CD4-positive, alpha-beta T cell treated with Interleukin-17A for 1 hour (primary cell): ENCODE results near the gene CNTNAP5.

Experiments
- DNase-seq: peaks from one replicate; pipeline ENCODE4 v3.0.0-alpha.2; 2020

CNTNAP5 gene

DNA sequence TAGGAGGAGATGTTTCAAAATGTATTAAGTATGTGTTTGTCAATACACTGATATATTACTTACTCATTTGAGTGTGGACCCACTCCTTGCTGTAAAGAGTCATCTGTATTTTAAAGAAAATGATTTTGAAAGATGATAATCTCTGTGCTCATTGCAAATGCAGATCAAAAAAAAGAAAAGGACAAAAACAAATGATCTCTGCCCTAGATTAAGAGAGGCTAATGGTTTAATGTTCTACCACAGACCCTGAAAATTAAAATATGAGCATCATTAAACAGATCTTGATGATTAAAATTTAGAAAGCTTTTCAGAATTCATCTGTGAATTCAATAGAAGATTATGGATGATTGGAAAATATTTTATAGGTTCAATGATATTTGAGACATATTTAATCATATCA, 136.5 kb downstream of the CNTNAP5 start:
- DNase-seq: no peak

DNA sequence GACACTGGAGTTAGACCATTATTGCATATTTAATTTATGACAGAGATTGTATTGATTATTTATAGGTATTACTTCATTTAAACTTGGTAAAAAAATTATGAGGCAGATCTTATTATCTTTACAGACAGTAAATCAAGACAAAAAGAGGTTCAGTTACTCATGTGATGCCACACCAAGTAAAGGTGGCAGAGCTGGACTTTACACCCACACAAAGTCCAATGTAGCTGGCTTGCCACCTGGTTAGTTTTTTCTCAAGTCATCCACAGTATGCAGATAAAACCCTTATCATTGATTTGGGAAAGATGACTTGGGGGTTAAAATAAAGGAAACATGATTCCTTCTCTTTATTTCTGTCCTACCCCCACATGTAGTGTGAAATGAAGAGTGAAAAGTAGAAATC, 137.2 kb downstream of the CNTNAP5 start:
- no peak for DNase-seq

DNA sequence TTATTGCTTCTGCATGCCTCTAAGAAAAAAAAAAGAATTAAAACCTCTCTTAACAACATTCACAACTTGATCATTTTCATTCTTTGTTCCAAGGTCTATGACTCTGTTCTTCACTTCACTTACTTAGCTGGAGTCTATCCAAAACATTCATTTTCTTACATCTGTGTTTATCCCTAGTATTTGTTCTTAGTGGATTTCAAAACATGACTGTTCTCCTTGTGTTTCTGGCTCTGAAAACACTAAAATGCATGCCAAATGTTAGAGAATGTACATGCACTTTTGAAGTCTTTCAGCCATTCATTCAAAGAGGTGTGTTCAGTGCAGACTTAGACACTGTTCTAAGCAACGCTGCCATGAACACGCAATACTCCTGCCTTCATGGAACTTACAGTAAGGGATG, 138.8 kb downstream of the CNTNAP5 start:
- no peak for DNase-seq

DNA sequence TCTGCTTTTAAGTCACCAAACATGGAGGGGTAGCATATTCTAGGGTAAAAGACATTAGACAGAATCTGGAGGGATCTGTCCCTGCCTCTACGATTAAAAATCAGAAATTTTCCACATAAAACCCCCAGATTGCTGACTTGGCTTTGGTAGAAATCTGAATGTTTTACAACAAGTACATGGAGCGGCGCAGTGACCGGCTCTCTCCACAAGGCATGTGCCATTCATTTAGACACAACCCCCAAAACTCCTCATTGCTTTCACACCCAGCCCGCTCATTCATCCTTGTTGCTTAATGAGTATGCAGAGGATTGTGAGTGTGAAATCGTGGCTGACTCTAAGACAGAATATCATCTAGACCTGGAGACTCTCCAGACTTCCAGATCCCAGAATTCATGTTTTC, 140.6 kb downstream of the CNTNAP5 start:
- DNase-seq: no peak

DNA sequence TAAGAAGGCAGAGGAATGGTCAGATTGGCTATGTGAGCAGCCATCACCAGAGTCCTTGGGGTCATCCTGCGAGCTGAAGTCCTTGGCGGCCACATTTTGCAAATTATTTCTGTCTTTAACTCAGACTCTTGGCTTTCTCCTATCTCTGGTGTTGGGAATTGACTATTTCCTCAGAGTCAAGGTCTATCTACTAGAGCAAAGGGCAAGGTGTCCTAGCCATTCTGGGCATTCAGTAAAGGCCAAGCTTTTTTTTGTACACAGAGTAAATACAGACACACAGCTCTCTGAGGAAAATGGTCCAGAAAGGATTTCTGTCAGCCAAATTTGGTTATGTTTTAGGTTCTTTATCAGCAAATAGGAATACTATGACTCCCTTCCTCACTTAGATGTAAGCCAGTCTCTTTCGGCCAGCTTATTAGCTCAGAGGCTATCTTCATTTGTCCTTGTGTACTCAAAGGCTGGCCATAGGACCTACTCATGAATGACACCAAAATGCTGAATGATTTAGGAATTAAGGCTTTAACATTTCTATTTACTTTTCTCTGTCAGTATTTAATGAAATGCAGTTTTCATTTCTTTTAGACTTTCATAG, 146.5 kb downstream of the CNTNAP5 start:
- no peak for DNase-seq

DNA sequence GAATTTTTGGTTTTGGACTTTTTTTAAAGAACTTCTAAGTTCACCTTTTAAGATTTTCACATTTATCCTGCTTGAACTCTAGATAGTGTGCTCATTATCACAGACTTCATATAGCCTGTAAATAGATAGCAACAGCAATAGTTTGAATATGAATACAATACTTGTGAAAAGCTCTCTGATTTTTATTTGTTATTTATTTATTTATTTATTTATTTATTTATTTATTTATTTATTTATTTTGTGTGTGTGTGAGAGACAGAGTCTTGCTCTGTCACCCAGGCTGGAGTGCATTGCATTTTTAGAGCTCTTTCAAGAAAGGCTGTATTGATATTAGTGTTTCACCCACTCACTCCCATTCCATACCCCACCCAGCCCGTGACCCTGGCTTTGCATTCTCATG, 153.6 kb downstream of the CNTNAP5 start:
- no peak for DNase-seq

DNA sequence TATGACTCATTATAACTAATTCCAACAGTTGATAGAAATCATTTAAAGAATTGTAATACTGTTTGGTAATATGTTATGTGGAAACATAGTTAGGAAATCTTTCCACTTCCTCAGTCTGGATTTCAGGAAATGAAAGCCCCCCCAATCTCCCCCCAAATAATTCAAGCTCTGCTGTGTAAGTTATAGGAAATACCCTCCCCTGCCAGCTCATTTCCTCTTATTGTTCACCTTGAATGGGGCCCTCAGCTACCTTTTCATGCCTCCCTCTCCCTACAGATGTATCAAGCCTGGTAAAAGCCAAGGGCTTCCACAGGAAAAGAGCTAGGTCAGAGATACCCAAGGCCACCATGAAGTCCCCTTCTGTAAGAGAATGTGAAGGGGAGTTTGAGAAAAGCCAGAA, 155.5 kb downstream of the CNTNAP5 start:
- no peak for DNase-seq

DNA sequence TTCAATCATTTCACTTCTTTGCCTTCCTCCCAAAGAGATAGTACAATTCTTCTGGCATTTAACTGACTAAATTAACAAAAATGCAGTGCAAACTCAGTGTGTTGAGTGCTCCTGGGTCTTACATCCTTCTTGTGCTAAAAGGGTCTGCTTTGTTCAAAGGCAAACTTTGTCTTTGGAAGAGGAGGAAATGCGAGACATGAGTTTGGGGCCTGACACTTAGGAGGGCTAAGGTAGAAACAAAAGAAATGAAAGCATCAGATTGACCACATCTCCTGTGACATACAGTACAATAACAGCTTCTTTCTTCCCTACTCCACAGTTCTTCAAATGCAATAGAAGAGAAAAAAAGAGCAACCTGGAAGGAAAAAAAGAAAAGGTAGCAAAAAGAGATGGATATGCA, 161.7 kb downstream of the CNTNAP5 start:
- no peak for DNase-seq

DNA sequence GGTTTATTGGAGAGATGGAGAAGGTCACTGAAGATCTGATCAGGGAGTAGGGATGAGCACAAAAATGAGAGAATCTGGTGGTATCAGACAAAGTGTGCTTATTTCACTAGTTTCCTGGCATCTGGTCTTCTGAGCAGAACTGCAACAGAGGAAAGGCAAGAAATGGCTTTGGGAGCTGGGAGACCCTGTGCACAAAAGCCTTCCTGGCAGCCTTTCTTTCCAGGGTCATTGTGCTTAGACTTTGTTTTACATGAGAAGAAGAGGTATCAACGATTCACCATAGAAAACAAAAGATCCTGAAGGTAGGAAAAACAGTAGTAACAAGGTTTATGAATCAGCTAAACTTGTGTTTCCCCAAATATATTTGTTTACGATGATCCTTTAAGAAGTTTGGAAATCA, 162.9 kb downstream of the CNTNAP5 start:
- no peak for DNase-seq

DNA sequence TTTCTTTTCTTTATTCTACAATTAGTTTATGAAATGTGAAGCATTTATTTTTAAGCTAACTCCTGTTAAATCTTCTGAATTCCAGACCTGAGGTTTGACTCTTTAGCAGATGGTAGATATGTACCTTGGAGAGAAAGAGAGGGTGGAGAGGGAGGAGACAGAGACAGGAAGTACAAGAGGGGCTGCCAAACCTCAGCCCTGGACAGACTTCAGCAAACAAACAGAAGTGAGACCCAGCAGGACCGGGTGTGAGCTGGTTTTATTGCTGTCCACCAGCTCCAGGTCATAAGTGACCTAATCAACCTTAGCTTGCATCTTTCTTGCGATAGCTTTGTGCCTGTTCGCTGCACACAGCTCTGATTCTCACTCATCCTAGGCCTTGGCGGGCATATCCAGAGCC, 168.6 kb downstream of the CNTNAP5 start:
- DNase-seq: no peak

DNA sequence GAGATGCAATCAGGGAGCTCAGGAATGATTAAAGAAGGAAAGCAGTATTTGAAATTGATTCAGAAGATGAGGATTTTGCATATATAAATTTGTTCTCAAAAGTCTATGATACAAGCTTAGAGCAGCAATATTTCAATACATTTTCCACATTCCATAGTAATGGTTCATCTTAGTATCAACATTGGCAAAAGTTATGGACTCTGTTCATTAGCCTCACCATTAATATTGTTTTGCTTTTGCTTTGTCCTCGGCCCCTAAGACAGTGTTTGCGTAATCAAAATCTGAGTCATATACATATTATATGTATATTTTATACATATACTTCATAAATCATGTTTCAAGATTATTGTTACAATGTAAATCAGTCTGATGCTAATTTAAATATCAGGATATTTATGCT, 176.6 kb downstream of the CNTNAP5 start:
- DNase-seq: no peak

DNA sequence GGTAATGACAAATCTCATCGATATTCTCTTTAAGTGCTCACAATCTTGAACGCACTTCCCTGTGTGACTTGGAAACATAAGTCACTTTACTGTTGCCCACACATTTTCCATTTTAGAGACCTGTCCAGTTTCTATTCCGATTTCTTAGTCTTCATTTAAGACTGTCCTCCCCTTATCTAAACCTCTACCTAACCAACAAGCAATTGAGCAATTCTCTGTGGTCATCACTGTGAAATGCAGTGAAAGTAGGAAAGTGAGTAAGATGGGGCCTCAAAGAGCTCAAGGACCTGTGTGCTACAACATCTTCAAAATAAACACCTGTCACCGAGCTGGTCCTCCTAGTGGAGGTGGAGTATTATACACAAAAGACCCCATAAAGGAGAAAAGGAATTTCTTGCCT, 184.4 kb downstream of the CNTNAP5 start:
- no peak for DNase-seq

DNA sequence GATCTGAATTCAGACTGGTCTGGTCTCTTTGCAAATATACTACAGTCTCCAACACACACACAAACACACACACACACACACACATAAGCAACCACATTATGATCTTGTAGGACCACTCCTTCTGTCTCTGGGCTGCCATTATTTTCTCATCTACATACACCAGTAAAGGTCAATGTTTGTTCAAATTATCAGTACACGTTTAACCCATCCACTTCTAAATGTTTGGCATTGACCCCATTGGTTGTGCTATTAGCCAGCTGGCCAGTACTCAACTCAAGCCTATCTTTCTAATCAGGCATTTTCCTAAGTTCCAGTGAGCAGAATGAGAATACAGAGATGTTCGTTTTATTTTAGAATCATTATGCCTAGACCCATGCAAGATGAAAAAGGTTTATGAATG, 186.4 kb downstream of the CNTNAP5 start:
- no peak for DNase-seq

DNA sequence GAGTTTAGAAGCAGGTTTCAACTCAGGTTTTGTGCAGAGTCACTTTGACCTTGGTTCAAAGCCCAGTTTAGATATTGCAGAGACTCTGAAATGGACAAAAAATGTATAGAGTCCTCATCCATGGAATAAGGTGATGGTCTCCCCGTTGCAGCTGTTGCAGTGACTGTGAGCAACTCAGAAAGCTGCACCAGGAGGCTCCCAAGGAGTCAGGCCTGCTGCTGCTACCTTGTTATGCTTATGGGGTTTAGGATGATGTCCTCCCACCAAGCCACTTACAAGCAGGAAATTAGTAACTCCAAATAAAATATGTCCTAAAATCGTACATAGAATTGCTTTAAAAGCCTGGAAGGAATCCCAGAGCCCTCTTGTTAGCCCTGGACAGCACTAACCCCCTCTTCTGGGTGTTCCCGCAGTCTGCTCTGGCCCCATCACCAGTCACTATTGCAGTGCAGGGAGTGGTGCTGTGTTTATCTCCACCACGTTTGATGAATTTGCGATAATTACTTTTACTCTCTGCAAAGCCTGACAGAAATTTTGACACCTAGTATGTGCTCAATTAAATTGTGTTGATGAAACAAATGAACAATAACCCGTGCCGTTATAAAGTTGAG, 189.0 kb downstream of the CNTNAP5 start:
- DNase-seq: no peak

DNA sequence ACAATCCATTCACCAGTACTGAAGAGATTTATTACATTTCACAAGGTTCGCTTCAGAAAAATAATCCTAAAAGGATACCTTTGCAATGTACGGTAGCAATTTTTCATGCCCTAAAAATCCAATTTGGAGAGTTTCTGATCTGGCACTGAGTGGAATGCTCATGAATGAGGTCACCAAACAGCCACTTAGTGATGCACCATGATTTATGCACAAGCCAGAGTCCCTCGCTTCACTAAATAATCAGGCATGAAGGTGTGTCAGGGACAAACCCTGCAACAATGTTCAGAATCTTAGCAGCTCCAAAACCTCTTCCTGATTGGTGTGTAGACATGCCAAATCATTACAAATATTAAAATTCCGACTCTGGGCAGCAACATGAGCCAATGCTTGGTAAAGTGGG, 221.1 kb downstream of the CNTNAP5 start:
- no peak for DNase-seq

DNA sequence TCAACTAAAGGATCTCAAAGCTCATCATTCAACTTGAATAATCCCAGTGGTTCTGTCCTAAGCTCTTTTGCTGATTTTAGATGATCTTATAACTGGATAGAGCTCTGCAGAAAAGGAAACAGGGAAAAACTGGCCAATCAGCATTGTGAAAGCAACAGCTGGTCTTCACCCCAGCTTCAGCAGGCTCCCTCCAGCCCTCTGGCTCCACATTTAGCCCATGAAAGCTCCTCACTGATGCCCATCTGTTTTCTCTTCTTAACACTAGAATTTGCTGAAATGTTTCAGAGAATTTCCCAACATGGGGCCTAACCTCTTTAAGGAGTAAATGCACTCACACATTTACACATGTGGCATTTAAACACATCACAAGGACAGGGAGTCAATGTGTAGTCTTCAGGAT, 223.3 kb downstream of the CNTNAP5 start:
- DNase-seq: no peak

DNA sequence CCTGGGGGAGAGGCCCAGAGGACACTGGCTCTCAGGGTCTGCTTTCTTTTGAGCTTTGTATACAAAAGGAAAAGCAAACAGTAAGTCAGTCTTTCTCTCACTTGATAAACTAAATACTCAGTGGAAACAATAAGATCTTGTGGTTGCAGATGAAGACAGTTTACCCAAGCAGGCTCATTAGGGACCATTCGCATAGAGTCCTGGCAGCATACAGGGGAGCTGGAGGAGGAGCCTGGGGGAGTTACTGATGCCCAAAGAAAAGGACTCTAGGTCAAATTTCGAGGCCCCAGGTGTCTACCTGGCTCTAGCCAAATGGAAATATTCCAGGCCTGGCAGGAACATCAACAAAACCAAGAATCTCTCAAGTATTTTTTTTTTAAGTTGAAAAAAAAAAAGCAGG, 225.3 kb downstream of the CNTNAP5 start:
- no peak for DNase-seq

DNA sequence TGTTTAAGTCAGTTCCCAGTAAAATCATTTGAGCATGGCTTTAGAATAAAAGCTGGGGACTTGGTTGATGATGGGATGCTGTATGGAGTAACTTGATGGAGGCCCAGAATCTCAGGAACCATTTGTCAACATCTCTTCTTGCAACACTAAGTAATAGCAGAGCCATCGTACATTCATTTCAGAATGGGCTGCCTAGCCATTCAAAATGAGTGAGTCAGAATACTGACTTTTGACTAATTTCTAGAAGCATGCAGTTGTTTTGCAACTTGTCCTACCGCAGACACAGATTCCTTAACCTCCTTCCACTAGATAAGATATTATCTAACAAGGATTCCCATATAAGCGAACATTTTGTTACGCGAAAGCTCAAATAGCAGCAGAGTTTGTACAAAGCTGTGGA, 229.5 kb downstream of the CNTNAP5 start:
- DNase-seq: no peak

DNA sequence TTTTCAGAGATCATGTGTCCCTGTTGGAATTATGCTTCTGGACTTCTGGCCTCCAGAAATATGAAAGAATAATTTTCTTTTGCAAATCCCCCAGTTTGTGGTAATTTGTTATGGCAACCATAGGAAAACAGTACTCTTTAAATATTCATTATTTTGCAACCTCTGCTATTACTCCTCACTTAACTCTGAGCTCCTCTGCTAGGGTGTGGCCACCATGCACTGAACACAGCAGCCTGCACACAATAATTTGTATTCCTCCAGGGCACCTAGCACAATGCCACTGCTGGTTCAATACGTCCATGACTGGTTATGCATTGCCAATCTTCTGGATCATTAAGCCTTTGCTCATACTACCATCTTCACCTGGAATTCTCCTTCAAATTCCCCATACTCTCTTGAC, 232.0 kb downstream of the CNTNAP5 start:
- DNase-seq: no peak

DNA sequence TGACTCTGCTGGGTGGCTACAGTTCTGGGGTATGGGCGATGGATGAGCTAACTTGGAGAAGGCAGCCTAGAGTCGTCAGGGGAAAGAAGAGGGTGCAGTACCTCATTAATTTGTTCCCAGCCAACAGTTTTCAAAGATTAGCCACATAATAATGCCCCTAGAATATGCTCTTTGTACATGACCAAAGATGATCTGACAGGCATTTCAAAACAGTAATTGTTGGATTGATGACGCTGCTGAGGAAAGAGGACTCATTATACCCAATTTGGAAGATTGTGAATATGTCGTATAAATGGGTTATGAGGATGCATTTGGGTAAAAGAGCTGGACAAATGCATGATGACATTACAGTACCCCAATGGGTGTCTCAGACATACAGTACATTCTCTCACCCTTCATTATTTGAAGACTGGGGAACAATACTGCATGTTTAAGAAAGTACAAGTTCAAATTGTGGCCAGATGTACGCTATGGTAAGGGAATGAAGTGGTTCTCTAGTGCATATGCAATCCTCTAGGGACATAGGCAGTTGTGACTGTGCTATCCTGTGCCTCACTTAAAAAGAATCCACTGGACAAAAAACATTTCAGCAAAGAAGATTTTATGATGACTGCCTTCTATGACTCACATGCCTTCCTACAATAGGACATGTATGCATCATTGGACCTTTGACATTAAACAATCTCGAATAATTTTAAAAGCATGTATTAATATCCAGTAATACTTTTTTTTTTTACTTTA, 233.2 kb downstream of the CNTNAP5 start:
- DNase-seq: no peak

DNA sequence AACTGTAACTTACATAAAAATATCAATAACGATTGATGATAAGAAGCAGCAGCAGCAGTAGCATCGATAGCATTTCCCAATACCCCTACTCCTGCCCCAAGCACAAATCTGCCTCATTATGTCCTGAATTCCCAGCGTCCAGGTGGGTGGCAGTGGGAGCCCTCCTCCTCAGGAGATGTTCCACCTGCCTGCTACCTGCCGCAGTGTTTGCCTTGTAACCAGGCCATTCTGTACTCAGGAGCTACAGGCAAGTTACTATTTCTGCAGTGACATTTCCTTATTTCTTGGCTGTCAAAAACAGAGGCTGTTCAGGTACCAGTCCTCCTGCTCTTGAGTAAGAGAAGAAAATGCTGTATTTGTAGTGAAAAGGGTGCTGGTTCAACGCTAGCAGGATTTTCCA, 236.4 kb downstream of the CNTNAP5 start:
- DNase-seq: no peak

DNA sequence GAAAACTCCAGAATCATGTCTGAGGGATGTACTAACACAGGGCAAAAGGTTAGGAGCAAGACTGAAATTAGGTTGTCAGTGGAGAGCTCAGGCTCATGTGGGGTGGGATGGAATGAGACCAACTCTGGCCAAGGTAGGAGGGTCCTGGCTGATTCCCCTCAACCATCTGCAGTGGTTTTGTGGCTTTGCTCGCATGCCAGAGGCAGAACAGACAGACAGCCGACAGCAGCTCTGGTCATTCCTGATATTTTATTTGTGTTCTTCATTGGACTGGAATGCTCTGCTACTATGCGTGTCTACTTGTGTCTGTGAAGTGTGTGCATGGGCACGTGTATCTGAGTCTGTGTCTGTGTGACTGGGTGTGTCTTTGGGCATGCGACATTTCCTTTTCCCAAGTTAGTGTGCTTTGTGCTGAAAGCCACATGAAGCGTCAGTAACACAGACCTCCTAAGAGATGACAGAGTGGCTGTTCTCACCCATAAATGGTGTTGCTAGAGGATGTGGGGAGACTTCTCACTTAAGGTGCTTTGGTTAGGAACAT, 239.5 kb downstream of the CNTNAP5 start:
- no peak for DNase-seq

DNA sequence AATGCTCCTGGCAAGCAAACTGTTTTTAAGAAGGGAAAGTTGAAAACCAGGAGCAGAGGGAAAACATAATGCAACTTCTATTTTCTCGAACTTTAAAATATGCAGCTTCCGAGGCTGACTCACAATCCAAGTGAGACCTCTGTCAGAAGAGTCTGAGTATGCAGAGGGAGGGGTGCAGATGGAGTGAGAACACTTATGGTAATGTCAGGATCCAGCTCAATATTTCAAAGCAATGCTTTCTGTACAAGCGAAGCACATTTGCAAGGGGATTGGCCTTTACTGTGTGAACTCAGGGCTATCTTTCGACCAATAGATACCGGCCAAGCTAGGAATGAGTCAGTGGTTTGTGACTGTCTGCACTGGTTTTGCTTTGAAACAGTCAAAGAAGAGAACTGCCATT, 242.7 kb downstream of the CNTNAP5 start:
- DNase-seq: no peak

DNA sequence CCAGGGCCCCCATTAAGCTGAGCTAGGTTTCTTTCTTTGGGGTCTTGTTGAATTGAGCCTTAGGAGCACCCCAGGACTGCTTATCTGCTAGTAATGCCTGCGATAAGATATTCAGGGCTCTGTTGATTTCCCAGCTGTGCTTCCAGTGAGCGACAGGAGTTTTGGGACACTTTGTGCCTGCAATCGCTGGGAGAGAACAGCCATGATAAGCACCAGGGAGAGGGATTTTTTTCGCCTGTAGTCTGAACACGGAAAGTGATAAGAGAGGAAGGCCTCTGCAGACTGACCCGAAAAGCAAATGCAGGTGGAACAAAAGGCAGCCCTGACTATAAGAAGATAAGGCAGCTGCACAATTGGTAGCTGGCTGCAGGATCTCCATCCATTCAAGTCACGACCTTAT, 244.3 kb downstream of the CNTNAP5 start:
- DNase-seq: no peak
